Mucosa of descending colon (tissue), 3 donors: Measurements from ENCODE around the gene NOC2L. TPM values are rescaled to one million over a fixed set of nuclear protein-coding genes. Genes with fewer than 3 reads are reported as not detected.

Experiments used
- ATAC-seq: fragments of 200-7000 bp; cut with Tn5 transposase; one replicate; pipeline ENCODE4 v1.9.1; 2020; ENCODE audit warnings: mild to moderate bottlenecking, moderate library complexity
- DNase-seq, 3 donors: peaks; one replicate each; pipeline ENCODE4 v3.0.0-alpha.2; 2020
- H3K36me3 ChIP-seq: fragments of 200-600 bp; one replicate; pipeline ENCODE4 v1.8.0; 2021; ENCODE audit warnings: low read depth, mild to moderate bottlenecking
- H3K4me1 ChIP-seq: fragments of 200-600 bp; one replicate; pipeline ENCODE4 v1.8.0; 2021; ENCODE audit warnings: low read depth, mild to moderate bottlenecking
- H3K4me3 ChIP-seq: fragments of 200-600 bp; one replicate; pipeline ENCODE4 v1.8.0; 2021; ENCODE audit warnings: mild to moderate bottlenecking
- H3K9me3 ChIP-seq: fragments of 200-600 bp; one replicate; pipeline ENCODE4 v1.8.0; 2021; ENCODE audit warnings: mild to moderate bottlenecking
- intact Hi-C, 2 donors: fragments of 100-400 bp; cut with DNase I in 1 of 2; cut with micrococcal nuclease in 1 of 2; formaldehyde crosslinking; loops; one replicate each; pipeline versions ENCODE4 v1.11.0 to v1.11.1; 2022; cut with DNase I, micrococcal nuclease
- total RNA-seq, 3 donors: library from RNA; stranded (reverse); fragmentation: NEBNext Ultra II Directional in 2 of 3; extraction: Animal tissue kit (Norgen Biotek cat#: 25700) in 2 of 3; gene quantifications; one replicate each; pipeline versions ENCODE4 v1.2.1 to v1.2.4, GENCODE V29; 2021 to 2023
- TF ChIP-seq, protein P1 (sequence below): fragments of 200-600 bp; IDR thresholded peaks from one replicate; pipeline ENCODE4 v1.8.0; 2022; ENCODE audit warnings: antibody characterized with exemption, mild to moderate bottlenecking
- donor health status: DM: no; HTN: no; CAD: no; lungs with moderate emphysema.
- donor health status: DM: no; HTN: no; CAD: no.
- donor health status: DM: no; HTN: yes; CAD: no.

Gene NOC2L
- total RNA-seq, 3 donors from 2014 or later, result 47.3 to 56.2 (median 54.6) TPM

DNA sequence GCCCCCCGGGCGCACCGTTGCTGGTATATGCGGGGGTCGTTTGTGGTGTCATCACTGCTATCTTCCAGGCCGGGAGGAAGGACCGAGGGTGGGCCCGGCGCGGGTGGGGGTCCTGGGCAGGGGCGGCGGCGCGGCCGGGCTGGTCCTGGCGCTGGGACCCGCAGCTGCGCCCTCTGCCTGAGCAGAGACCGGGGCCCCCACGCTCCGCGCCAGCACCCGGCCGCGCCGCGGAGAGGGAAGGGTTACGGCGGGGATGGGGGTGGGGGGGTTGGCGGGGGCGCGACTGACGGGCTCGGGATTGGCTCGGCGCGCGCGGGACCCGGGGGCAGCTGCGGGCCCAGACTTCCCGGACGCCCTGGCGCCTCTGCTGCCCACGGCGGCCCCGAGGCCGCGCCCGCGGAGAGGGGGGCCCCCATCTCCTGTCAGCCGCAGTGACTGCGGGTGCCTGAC is 49.2 kb downstream of the NOC2L start:
- Histone ChIP-seq H3K9me3 (no peaks in the 10 kb centered on the region), H3K36me3 (no peaks in the 10 kb centered on the region), H3K4me1 (peaks cover 11% of the 10 kb centered on the region), H3K4me3 (no peak overlapping the region)
- intact Hi-C loops, result no loop called here
- TF ChIP-seq, protein P1, sequence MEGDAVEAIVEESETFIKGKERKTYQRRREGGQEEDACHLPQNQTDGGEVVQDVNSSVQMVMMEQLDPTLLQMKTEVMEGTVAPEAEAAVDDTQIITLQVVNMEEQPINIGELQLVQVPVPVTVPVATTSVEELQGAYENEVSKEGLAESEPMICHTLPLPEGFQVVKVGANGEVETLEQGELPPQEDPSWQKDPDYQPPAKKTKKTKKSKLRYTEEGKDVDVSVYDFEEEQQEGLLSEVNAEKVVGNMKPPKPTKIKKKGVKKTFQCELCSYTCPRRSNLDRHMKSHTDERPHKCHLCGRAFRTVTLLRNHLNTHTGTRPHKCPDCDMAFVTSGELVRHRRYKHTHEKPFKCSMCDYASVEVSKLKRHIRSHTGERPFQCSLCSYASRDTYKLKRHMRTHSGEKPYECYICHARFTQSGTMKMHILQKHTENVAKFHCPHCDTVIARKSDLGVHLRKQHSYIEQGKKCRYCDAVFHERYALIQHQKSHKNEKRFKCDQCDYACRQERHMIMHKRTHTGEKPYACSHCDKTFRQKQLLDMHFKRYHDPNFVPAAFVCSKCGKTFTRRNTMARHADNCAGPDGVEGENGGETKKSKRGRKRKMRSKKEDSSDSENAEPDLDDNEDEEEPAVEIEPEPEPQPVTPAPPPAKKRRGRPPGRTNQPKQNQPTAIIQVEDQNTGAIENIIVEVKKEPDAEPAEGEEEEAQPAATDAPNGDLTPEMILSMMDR, result no peak
- DNase-seq (peak in 1 of 3 donors; percentile 21), ATAC-seq (no peak)

DNA sequence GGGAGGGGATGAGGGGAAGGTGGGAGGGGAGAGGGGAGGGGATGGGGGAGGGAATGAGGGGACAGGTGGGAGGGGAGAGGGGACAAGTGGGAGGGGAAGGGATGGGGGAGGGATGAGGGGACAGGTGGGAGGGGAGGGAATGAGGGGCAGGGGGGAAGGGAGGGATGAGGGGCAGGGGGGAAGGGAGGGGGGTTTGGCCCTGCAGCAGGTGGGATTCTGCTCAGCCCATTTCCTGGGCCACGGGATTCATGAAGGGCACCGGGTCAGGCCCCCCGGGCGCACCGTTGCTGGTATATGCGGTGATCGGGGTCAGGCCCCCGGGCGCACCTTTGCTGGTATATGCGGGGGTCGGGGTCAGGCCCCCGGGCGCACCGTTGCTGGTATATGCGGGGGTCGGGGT is 50.4 kb downstream of the NOC2L start:
- TF ChIP-seq, protein P1, result no peak
- intact Hi-C loops, result no loop called here

DNA sequence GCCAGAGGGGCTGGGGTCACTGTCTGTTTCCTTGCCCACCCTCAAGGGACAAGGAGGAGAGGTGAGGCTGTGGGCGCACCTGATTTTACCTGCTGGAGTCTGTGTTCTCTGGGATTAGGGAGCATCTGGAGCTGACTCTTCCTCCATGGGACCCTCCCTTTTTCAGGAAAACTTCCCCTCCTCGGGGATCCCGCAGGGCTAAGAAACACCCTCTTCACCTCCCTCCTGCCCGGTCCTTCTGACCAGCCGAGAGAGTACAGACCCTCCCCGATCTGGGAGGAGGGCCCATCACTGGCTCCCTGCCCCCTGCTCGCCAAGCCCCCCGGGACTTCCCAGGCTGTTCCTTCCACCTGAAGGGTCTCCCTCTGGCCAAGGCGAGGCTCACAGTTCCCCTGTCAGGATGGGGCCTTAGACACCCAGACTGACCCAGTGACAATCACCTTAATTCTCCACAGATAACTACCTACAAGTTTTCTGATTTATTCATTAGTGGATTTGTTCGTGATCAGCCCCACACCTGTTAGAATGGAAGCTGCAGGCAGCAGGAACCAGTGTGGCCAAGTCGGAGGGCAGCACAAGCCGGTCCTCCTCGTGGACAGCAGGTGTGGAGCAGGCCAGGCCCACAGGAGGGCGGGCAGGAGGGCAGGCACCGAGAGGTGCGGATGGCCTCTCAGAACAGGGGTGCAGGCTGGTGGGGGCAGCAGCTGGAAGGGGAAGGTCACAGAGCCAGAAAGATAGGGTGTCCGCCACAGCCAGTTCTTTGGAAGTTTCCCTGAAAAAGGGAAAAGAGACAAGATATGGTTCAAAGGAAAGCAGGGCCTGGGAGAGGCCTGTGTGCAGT is 51.2 kb downstream of the NOC2L start:
- TF ChIP-seq, protein P1, result no peak

More for the DNA sequence above, 50.4 kb downstream of the NOC2L start:
- peaks cover 11% of the 10 kb centered on the region for H3K4me1 ChIP-seq
- DNase-seq (no peak), ATAC-seq (no peak)
- H3K9me3 ChIP-seq, result no peaks in the 10 kb centered on the region
- H3K36me3 ChIP-seq, result no peaks in the 10 kb centered on the region
- no peak overlapping the region for H3K4me3 ChIP-seq

DNA sequence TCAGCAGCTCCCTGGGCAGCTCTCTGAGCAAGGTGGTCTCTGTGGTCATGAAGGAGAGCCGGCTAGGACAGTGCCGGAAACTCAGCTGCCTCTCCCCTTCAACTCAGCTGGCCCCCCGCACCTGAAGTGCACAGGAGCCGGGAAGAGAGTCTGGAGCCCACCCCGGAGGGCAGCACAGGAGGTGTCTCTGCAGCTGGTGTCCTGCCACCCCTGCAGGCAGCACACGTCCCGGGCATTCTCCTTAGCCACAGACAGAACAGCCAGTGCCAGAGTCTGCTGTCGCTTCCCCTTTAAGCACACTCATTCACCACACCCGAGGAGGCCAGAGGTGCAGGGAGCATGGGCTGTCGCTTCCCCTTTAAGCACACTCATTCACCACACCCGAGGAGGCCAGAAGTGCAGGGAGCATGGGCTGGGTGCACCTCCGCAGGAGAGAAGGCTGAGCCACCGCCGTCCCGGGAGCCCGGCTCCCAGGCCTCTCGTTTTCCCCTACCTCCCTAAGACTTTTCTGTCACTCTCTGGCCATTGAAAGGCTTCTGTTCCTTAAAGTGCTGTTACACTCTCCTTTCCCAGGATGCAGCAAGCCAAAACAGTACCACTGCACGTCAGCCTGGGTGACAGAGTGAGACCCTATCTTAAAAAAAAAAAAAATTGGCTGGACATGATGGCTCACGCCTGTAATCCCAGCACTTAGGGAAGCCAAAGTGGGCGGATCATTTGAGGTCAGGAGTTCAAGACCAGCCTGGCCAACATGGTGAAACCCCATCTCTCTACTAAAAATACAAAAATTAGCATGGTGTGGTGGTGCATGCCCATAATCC is 52.2 kb downstream of the NOC2L start:
- Histone ChIP-seq H3K9me3 (no peaks in the 10 kb centered on the region), H3K4me3 (no peak overlapping the region), H3K4me1 (peaks cover 11% of the 10 kb centered on the region), H3K36me3 (no peaks in the 10 kb centered on the region)
- peak; percentile 86 for ATAC-seq
- peak; percentile 61 to 74 (median 70) for DNase-seq
- intact Hi-C loops, result no loop called here
- TF ChIP-seq, protein P1, result no peak

More for the DNA sequence above, 51.2 kb downstream of the NOC2L start:
- no peaks in the 10 kb centered on the region for H3K9me3 ChIP-seq
- no peak overlapping the region for H3K4me3 ChIP-seq
- peaks cover 11% of the 10 kb centered on the region for H3K4me1 ChIP-seq
- ATAC-seq (no peak), DNase-seq (peak in 1 of 3 donors; percentile 19)
- H3K36me3 ChIP-seq, result no peaks in the 10 kb centered on the region
- intact Hi-C loops, result no loop called here

DNA sequence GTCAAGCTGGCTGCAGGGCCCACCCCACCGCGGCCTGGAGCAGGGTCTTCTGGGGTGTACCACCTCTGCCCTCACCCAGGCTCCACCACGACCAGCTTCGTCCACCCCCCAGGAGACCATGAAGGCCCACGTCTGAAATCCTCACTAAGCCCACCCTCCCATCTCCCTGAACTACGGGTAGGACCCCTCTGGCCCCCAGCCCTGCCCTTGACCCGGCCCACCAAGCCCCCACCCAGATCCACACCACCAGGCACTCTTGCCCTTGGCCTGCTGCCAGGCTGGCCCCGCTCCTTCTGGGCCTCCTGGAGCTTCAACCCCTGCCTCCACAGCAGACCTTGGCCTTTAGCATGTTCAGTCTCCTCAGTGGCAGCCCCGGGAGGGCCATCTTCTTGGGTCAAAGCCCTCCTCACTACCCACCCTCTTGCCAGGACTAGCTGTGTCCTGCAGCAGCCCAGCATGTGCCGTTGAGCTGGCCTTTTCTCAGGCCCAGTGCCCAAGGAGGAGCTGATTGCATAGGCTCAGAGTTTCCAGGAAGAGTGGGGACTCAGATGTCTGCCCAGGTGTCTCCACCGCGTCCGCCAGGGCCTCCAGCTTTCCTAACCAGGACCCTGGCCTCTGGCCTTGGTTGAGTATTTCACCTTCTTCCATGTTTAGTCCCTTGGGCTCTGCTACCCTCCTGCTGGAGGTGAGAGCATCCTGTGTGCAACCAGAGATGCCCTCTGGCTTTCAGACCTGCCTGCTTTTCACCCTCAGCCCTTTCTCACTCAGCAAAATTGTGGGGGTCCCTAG is 53.1 kb downstream of the NOC2L start:
- DNase-seq (peak in 2 of 3 donors; percentile 30 to 63), ATAC-seq (no peak)
- Histone ChIP-seq H3K4me1 (peaks cover 11% of the 10 kb centered on the region), H3K9me3 (no peaks in the 10 kb centered on the region), H3K4me3 (no peak overlapping the region), H3K36me3 (no peaks in the 10 kb centered on the region)
- TF ChIP-seq, protein P1, result no peak
- intact Hi-C loops, result no loop called here
